HG02870 (cell line): ENCODE results near the gene KCTD5.
A peak's percentile ranks its signal among the peaks of the same experiment; 100 is the strongest.

ENCODE experiments used
- ATAC-seq: cut with Tn5 transposase; IDR thresholded peaks from one replicate; pipeline ENCODE4 v1.9.1; 2021; ENCODE audit warnings: mild to moderate bottlenecking, moderate library complexity; ENCODE audit not compliant: unreplicated experiment

Gene KCTD5

GRCh38 chr16:2708955-2709587, 26.7 kb downstream of the KCTD5 start:
- ATAC-seq: no peak

GRCh38 chr16:2709588-2709984, 27.3 kb downstream of the KCTD5 start:
- ATAC-seq: no peak

GRCh38 chr16:2710021-2710710, 27.8 kb downstream of the KCTD5 start:
- no peak for ATAC-seq

GRCh38 chr16:2710711-2711231, 28.4 kb downstream of the KCTD5 start:
- no peak for ATAC-seq

GRCh38 chr16:2711370-2712062, 29.2 kb downstream of the KCTD5 start:
- ATAC-seq: no peak

GRCh38 chr16:2712063-2712441, 29.7 kb downstream of the KCTD5 start:
- ATAC-seq: no peak

GRCh38 chr16:2712546-2712945, 30.2 kb downstream of the KCTD5 start:
- ATAC-seq: no peak

GRCh38 chr16:2713523-2713922, 31.2 kb downstream of the KCTD5 start:
- ATAC-seq: no peak

GRCh38 chr16:2713985-2714774, 31.9 kb downstream of the KCTD5 start:
- ATAC-seq: no peak

GRCh38 chr16:2715064-2715463, 32.7 kb downstream of the KCTD5 start:
- ATAC-seq: no peak

GRCh38 chr16:2715519-2715918, 33.2 kb downstream of the KCTD5 start:
- no peak for ATAC-seq

- ATAC-seq: no peak
Observed at GRCh38 chr16:2715966-2716885, 33.9 kb downstream of the KCTD5 start.

- ATAC-seq: no peak
Observed at GRCh38 chr16:2716948-2717347, 34.6 kb downstream of the KCTD5 start.

- ATAC-seq: no peak
Observed at GRCh38 chr16:2717383-2718263, 35.3 kb downstream of the KCTD5 start.

GRCh38 chr16:2719328-2720063, 37.2 kb downstream of the KCTD5 start:
- ATAC-seq: no peak

- no peak for ATAC-seq
Observed at GRCh38 chr16:2720064-2720457, 37.7 kb downstream of the KCTD5 start, which contains the start of gene PRSS27. TSS of gene PRSS27 (minus strand) at chr16:2720224. CDS start at chr16:2720160, 64 bp downstream.

- ATAC-seq: peak; percentile 88
Observed at GRCh38 chr16:2720719-2721633, 38.7 kb downstream of the KCTD5 start.
